GM12878 (cell line): ENCODE results near the gene PCDHGA4. TPM values are rescaled to one million over a fixed set of nuclear protein-coding genes. Genes with fewer than 3 reads are reported as not detected.

ENCODE experiments used
- ATAC-seq: fragments of 200-7000 bp; cut with Tn5 transposase; 3 replicates; pipeline ENCODE4 v1.9.1; 2020; ENCODE audit warnings: mild to moderate bottlenecking, moderate library complexity
- BruUV-seq: library from RNA; stranded (reverse); fragments of 400-500 nt; replicated peaks from 2 replicates; lab custom pipeline; 2021; lab: Mats Ljungman, UMichigan
- CTCF ChIA-PET: fragments of 300-600 bp; sonication (Branson Sonifier 250); formaldehyde crosslinking; extraction: SDS; loops from one replicate; lab custom pipeline; 2021; ENCODE audit warnings: inconsistent platforms; lab: Yijun Ruan, JAX
- POLR2A ChIA-PET: fragments of 350-600 bp; formaldehyde crosslinking; extraction: SDS; loops from one replicate; lab custom pipeline; 2021; ENCODE audit warnings: inconsistent platforms; lab: Charles Lee
- RAD21 ChIA-PET: fragments of 300-600 bp; sonication (Branson Sonifier 250); formaldehyde crosslinking; loops from one replicate; lab custom pipeline; 2023; ENCODE audit warnings: antibody characterized with exemption; ENCODE audit not compliant: unreplicated experiment; lab: Charles Lee
- SMC1A ChIA-PET: fragments of 300-600 bp; sonication (Branson Sonifier 250); formaldehyde crosslinking; loops from one replicate; lab custom pipeline; 2023; ENCODE audit not compliant: unreplicated experiment, uncharacterized antibody; lab: Charles Lee
- DNase-seq: peaks from one replicate; pipeline ENCODE4 v3.0.0-alpha.2; 2011; ENCODE audit warnings: low read depth, low spot score
- FAIRE-seq: peaks from 3 replicates; lab custom pipeline; 2011; peaks lifted over from hg19 to GRCh38; lab: Jason Lieb, UNC
- H2AFZ ChIP-seq: 2 replicates; pipeline ENCODE4 v1.6.0; 2011; ENCODE audit warnings: low read depth, low read length, control low read depth; ENCODE audit not compliant: control insufficient read depth
- H3K27ac ChIP-seq: 2 replicates; pipeline ENCODE4 v1.5.1; 2011; ENCODE audit warnings: control low read depth; ENCODE audit not compliant: control insufficient read depth, insufficient read depth
- H3K27me3 ChIP-seq, 2 experiments: replicated peaks in 1 of 2; 2 replicates each; pipeline versions ENCODE4 v1.6.0 to v1.6.1; 2011; ENCODE audit warnings: low read length in 1 of 2; ENCODE audit not compliant: control insufficient read depth in 2 of 2, insufficient read depth in 2 of 2
- H3K36me3 ChIP-seq, 2 experiments: 2 replicates each; pipeline ENCODE4 v1.5.1; 2011; ENCODE audit warnings: low read length in 1 of 2; ENCODE audit not compliant: control insufficient read depth in 2 of 2, insufficient read depth in 2 of 2
- H3K4me1 ChIP-seq: 2 replicates; pipeline ENCODE4 v1.6.1; 2011; ENCODE audit warnings: mild to moderate bottlenecking, low read length, moderate library complexity, mixed read lengths; ENCODE audit not compliant: control insufficient read depth, insufficient read depth
- H3K4me2 ChIP-seq: 2 replicates; pipeline ENCODE4 v1.6.0; 2011; ENCODE audit warnings: control low read depth; ENCODE audit not compliant: control insufficient read depth, insufficient read depth
- H3K4me3 ChIP-seq: fragments of 200-600 bp; sonication (generic); 2 replicates; pipeline ENCODE4 v1.5.1; 2016
- H3K79me2 ChIP-seq: 2 replicates; pipeline ENCODE4 v1.6.0; 2011; ENCODE audit warnings: low read length; ENCODE audit not compliant: control insufficient read depth, insufficient read depth
- H3K9ac ChIP-seq: 2 replicates; pipeline ENCODE4 v1.8.0; 2011; ENCODE audit warnings: low read length, control low read depth, mixed read lengths; ENCODE audit not compliant: control insufficient read depth, insufficient read depth
- H3K9me3 ChIP-seq: replicated peaks from 3 replicates; pipeline ENCODE4 v1.5.1; 2011; ENCODE audit warnings: mild to moderate bottlenecking, low read length; ENCODE audit not compliant: control insufficient read depth, insufficient read depth
- H4K20me1 ChIP-seq: 2 replicates; pipeline ENCODE4 v1.6.0; 2011; ENCODE audit not compliant: control insufficient read depth, insufficient read depth
- ASH2L ChIP-seq: fragments of 300-600, 200-600 bp; sonication (generic); IDR thresholded peaks from 2 replicates; pipeline ENCODE4 v1.6.1; 2017; ENCODE audit warnings: low read depth, mild to moderate bottlenecking, borderline replicate concordance
- CHD2 ChIP-seq: IDR thresholded peaks from 2 replicates; pipeline ENCODE4 v1.6.1; 2011; ENCODE audit warnings: low read depth, low read length, improper control_type of control experiment, borderline replicate concordance
- CHD4 ChIP-seq: fragments of 200-600 bp; sonication (generic); IDR thresholded peaks from 2 replicates; pipeline ENCODE4 v1.6.1; 2016; ENCODE audit warnings: mild to moderate bottlenecking
- IKZF2 ChIP-seq, 2 experiments: fragments of 450-650 bp; IDR thresholded peaks; 2 replicates each; pipeline ENCODE4 v1.6.1; 2017; ENCODE audit warnings: mild to moderate bottlenecking in 2 of 2, moderate library complexity in 2 of 2
- NFYA ChIP-seq: IDR thresholded peaks from 2 replicates; pipeline ENCODE4 v1.6.1; 2011; ENCODE audit warnings: low read depth, mild to moderate bottlenecking, low read length, improper control_type of control experiment, borderline replicate concordance
- NR2F1 ChIP-seq: fragments of 450-650 bp; conservative IDR thresholded peaks from 2 replicates; pipeline ENCODE4 v1.6.1; 2017; ENCODE audit warnings: mild to moderate bottlenecking
- PRDM15 ChIP-seq: fragments of 450-650 bp; formaldehyde crosslinking; IDR thresholded peaks from 2 replicates; pipeline ENCODE4 v1.4.0; 2020; ENCODE audit warnings: mild to moderate bottlenecking, moderate library complexity
- RAD51 ChIP-seq: fragments of 450-650 bp; IDR thresholded peaks from 2 replicates; pipeline ENCODE4 v1.6.1; 2016; ENCODE audit warnings: moderate library complexity, mild to moderate bottlenecking, inconsistent platforms
- SPI1 ChIP-seq: IDR thresholded peaks from 2 replicates; pipeline ENCODE4 v1.6.1; 2011; ENCODE audit warnings: low read depth, mild to moderate bottlenecking, low read length, moderate library complexity, borderline replicate concordance; ENCODE audit not compliant: insufficient read depth
- STAT3 ChIP-seq: IDR thresholded peaks from 2 replicates; pipeline ENCODE4 v1.6.1; 2011; ENCODE audit warnings: low read depth, low read length, improper control_type of control experiment
- TAF1 ChIP-seq: IDR thresholded peaks from 2 replicates; pipeline ENCODE4 v1.6.1; 2011; ENCODE audit warnings: mild to moderate bottlenecking, low read depth, low read length, borderline replicate concordance
- TCF12 ChIP-seq: IDR thresholded peaks from 2 replicates; pipeline ENCODE4 v1.6.1; 2011; ENCODE audit warnings: low read depth, mild to moderate bottlenecking, low read length
- WGBS: methylation state at CpG from one replicate; pipeline ENCODE4 v1.1.6; 2016; ENCODE audit warnings: low lambda C conversion rate; ENCODE audit not compliant: insufficient replicate concordance, insufficient coverage; ENCODE audit errors: missing lambda C conversion rate; 5-methylcytosine and 5-hydroxymethylcytosine counted together
- in situ Hi-C: fragments of 300-500 bp; cut with MboI; formaldehyde crosslinking; loops from 9 replicates; pipeline ENCODE4 v1.14.3; 2018; ENCODE audit warnings: mixed read lengths
- intact Hi-C: fragments of 100-400 bp; cut with micrococcal nuclease; formaldehyde crosslinking; loops from one replicate; pipeline ENCODE4 v1.14.2; 2022; ENCODE audit not compliant: unreplicated experiment
- polyA plus RNA-seq, 11 experiments: library from polyadenylated mRNA; depleted of rRNA in 4 of 11; unstranded in 6 of 11; stranded (reverse) in 5 of 11; fragments of >200 nt; fragmentation: Nextera tagmentation in 4 of 11; fragmentation: Illumina TruSeq in 1 of 11; extraction: Ambion mirVana in 4 of 11; extraction: Trizol in 1 of 11; gene quantifications; 1 replicate in 1 of 11; 2 replicates in 10 of 11; pipeline versions ENCODE4 v1.2.1 to v1.2.3, GENCODE V29; 2011 to 2016; ENCODE audit warnings: inconsistent platforms in 2 of 11, missing spikeins in 2 of 11, low read depth in 1 of 11
- total RNA-seq, 4 experiments: library from RNA; depleted of rRNA in 3 of 4; stranded (reverse); fragments of >200 nt in 3 of 4; fragmentation: Illumina TruSeq in 1 of 4; extraction: Trizol in 1 of 4; gene quantifications; 2 replicates each; pipeline versions ENCODE4 v1.2.1 to v1.2.3, GENCODE V29; 2013 to 2021
- TF ChIP-seq, protein P1 (sequence below): fragments of 150-350 bp; IDR thresholded peaks from 2 replicates; pipeline ENCODE4 v1.6.1; 2016; ENCODE audit warnings: low read depth, low read length

The PCDHGA4 gene
- total and polyA plus RNA-seq, 10 of the 15 experiments (the other 5 are each of a cell fraction or from before 2014, with no cell fraction given): 0.09 to 0.17 (median 0.13) TPM; not detected in 3

DNA sequence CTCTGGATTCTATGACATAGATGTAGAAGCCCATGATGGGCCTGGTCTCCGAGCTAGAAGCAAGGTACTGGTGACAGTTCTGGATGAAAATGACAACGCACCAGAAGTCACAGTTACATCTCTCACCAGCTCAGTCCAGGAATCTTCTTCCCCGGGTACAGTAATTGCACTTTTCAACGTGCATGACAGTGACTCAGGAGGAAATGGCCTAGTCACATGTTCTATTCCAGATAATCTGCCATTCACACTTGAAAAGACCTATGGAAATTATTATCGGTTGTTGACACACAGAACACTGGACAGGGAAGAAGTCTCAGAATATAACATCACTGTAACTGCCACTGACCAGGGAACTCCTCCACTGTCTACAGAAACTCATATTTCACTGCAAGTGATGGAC lies 1.3 kb downstream of the PCDHGA4 start (continued):
- TF ChIP-seq, protein P1, sequence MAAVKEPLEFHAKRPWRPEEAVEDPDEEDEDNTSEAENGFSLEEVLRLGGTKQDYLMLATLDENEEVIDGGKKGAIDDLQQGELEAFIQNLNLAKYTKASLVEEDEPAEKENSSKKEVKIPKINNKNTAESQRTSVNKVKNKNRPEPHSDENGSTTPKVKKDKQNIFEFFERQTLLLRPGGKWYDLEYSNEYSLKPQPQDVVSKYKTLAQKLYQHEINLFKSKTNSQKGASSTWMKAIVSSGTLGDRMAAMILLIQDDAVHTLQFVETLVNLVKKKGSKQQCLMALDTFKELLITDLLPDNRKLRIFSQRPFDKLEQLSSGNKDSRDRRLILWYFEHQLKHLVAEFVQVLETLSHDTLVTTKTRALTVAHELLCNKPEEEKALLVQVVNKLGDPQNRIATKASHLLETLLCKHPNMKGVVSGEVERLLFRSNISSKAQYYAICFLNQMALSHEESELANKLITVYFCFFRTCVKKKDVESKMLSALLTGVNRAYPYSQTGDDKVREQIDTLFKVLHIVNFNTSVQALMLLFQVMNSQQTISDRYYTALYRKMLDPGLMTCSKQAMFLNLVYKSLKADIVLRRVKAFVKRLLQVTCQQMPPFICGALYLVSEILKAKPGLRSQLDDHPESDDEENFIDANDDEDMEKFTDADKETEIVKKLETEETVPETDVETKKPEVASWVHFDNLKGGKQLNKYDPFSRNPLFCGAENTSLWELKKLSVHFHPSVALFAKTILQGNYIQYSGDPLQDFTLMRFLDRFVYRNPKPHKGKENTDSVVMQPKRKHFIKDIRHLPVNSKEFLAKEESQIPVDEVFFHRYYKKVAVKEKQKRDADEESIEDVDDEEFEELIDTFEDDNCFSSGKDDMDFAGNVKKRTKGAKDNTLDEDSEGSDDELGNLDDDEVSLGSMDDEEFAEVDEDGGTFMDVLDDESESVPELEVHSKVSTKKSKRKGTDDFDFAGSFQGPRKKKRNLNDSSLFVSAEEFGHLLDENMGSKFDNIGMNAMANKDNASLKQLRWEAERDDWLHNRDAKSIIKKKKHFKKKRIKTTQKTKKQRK: no peak
- no peak for TF ChIP-seq NR2F1
- no peak for TF ChIP-seq IKZF2 (IDR thresholded peaks at IDR 0.05)
- TF ChIP-seq CHD4: no peak
- TF ChIP-seq NFYA: no peak

DNA sequence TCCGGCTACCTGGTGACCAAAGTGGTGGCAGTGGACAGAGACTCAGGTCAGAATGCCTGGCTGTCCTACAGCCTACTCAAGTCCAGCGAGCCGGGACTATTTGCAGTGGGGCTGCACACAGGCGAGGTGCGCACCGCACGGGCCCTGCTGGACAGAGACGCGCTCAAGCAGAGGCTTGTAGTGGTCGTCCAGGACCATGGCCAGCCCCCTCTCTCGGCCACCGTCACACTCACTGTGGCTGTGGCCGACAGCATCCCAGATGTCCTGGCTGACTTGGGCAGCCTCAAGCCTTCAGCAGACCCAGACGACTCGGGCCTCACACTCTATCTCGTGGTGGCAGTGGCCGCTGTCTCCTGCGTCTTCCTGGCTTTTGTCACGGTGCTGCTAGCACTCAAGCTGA lies 2.1 kb downstream of the PCDHGA4 start:
- Histone ChIP-seq H3K79me2 (no peaks in the 10 kb centered on the region), H3K9ac (no peak overlapping the region), H3K27ac (no peak overlapping the region), H2AFZ (no peak overlapping the region), H3K4me1 (no peaks in the 10 kb centered on the region), H3K4me3 (no peak overlapping the region), H3K9me3 (peaks cover 4% of the 10 kb centered on the region; the same call in 2 of the 3 replicates), H3K4me2 (no peak overlapping the region), H3K27me3 (no peaks in the 10 kb centered on the region), H4K20me1 (no peaks in the 10 kb centered on the region), H3K36me3 (no peaks in the 10 kb centered on the region)
- in situ Hi-C loops (no loop called here), intact Hi-C loops (no loop called here)
- TF ChIP-seq CHD2 (no peak), RAD51 (no peak), STAT3 (no peak), SPI1 (no peak), ASH2L (no peak), PRDM15 (CRISPR knock-in tag) (no peak), TCF12 (no peak), TAF1 (no peak)
- RAD21 ChIA-PET: no interaction called here
- POLR2A ChIA-PET: no interaction called here
- SMC1A ChIA-PET: no interaction called here
- no peak for DNase-seq
- FAIRE-seq: no peak
- CTCF ChIA-PET: interaction anchor here (1.4 kb wide), 1 partner anchor 13 kb away, joined by 3 read pairs; the partner anchor contains the start of gene PCDHGB3
- no TSS peak for BruUV-seq
- ATAC-seq: no peak
- 57% methylated on average over 19 of the region's 19 CpGs for WGBS
